NOMO-1 (cell line): ENCODE data around the gene DPRX.

Source experiments
- DNase-seq, 2 experiments: peaks; one replicate each; lab custom pipeline; 2025; ENCODE audit not compliant: unreplicated experiment in 2 of 2; lab: John Stamatoyannopoulos, UW

DPRX gene

GRCh38 chr19:53631949-53632407, at the start of gene DPRX:
Gene DPRX, plus strand, starts transcription at chr19:53631999. Its CDS starts 108 bp downstream, at chr19:53632107.
- no peak for DNase-seq

DNA sequence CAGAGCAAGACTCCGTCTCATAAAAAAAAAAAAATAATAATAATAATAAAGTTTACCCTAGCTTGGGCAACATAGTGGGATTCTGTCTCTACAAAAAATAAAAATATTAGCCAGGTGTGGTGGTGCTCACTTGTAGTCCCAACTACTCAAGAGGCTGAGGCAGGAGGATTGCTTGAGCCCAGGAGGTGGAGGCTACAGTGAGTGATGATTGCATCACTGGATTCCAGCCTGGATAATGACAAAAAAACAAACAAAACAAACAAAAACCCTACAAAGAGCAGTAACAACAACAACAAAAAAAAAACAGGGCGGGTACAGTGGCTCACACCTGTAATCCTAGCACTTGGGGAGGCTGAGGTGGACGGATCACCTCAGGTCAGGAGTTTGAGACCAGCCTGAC, 48.6 kb upstream of the DPRX start:
- DNase-seq: no peak

DNA sequence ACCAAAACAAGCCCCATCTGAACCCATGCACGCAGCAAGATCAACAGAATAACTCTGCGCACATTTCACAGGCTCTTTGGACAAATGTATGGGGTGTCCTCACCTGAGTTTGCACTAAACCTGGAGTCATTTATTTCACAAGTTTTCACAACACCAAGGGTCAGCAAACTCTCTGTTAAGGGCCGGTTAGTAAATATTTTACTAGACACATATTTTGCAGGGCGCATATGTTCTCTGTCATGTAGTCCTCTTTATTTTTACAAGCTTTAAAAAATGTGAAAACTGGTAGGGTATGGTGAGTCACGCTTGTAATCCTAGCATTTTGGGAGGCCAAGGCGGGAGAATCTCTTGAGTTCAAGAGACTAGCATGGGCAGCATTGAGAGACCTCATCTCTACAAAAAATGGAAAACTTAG, 45.5 kb upstream of the DPRX start:
- no peak for DNase-seq

- DNase-seq: no peak
These were observed 36.8 kb upstream of the DPRX start for GRCh38 chr19:53594811-53595509.

- DNase-seq: no peak
These were observed 36.3 kb upstream of the DPRX start for GRCh38 chr19:53595510-53595867.

DNA sequence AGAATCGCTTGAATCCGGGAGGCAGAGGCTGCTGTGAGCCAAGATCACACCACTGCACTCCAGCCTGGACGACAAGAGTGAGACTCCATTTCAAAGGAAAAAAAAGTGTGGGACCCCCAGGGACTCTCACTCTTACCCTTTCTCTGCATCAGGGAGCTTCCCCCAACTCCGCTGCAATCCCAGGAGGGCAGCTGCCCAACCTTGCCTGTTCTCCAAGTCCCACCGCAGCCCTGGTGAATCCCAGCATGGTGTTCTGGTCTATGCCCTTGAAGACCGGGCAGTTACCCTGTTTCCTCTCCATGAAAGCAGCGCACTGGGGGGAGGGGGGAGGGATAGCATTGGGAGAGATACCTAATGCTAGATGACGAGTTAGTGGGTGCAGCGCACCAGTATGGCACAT, 35.7 kb upstream of the DPRX start:
- DNase-seq: no peak

DNA sequence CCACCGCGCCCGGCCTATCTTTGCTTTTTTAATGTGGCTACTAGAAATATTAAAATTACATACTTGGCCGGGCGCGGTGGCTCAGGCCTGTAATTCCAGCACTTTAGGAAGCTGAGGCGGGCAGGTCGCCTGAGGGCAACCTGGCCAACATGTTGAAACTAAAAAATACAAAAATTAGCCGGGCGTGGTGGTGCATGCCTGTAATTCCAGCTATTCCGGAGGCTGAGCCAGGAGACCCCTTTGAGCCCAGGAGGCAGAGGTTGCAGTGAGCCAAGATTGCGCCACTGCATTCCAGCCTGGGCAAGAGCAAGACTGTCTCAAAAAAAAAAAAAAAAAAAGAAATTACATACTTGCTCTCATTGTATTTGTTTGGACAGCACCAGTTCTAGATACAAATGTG, 34.8 kb upstream of the DPRX start:
- no peak for DNase-seq

DNA sequence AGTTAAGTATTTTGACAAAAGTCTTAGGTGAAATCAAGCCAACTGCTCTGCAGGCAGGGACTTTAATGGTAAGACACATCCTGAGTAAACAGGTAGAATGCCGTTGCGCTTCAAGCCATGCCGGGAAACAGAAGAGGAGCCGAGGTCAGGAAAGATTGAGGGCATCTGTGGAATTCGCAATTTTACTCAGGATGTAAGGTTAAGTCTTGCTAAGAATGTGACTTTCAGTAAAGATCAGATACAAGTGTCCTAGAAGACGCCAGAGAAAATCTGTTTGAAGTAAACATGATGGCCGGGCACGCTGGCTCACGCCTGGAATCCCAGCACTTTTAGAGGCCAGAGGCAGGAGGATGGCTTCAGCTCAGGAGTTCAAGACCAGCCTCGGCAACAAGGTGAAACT, 33.4 kb upstream of the DPRX start:
- no peak for DNase-seq

DNA sequence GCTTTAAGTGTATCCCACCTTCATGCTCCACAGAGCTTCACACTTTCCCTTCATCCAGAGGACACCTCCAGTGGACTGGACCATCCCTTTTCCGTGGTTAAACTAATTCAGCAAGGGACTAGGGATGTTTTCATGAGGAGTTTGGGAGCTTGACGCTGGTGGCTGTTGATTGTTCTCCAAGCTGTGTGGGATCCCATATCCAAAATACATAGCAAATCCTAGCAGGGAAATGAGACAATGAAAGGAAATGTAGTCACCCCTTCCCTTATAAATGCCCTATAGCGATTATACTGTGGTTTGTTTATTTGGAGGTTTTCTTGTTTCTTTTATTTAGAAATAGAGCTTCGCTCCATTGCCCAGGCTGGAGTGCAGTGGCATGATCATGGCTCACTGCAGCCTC, 31.6 kb upstream of the DPRX start:
- no peak for DNase-seq

DNA sequence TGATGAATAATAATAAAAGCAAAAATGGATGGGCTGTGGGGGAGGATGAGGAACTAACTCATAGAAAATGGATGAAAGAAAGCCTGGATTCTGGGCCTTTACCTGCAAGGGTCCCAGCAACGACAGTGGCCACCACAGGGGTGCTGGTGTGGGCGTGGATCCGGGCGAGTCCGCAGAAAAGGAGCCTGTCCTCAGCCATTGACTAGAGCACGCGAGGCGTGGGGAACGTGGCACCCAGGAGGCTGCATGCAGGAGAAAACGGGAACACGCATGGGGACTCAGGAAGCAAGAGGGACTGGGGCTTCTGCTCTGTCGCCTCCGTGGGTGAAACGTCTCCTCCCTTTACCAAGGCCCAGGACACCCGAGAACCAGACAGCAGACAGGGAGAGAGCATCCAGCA, 25.8 kb upstream of the DPRX start:
- no peak for DNase-seq

- no peak for DNase-seq
These were observed 23.4 kb upstream of the DPRX start for GRCh38 chr19:53608381-53608780.

DNA sequence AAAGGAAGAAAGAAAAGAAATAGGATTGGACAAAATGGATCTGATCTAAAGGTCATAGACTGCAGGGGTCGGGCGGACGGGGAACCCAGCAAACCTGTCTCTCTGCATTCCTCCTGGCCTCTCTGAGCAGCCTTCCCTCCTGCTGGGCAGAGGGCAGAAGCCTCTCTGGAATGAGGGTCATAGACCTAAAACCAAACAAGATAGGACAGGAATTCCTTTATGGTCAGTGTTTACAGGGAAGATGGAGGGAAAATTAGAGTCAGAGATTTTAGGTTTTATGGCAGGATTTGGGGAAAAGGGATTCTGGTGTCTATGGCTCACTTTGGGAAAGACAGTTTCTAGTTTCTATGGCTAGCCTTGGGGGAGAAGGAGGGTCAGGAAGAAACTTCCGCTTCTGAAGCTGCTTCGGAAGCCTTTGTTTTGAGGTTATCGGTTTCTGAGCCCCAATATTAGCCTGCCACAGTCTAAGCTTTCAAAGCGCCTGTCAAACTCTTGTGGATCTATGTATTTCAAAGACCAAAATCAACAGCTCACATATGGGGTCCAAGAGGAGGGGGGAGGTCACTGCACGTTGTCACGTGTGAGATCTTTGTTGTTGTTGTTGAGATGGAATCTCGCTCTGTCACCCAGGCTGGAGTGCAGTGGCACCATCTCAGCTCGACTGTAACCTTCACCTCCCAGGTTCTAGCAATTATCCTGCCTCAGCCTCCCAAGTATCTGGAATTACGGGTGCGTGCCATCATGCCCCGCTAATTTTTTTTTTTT, 18.9 kb upstream of the DPRX start:
- no peak for DNase-seq

- no peak for DNase-seq
These were observed 9.7 kb upstream of the DPRX start for GRCh38 chr19:53621885-53622740.

DNA sequence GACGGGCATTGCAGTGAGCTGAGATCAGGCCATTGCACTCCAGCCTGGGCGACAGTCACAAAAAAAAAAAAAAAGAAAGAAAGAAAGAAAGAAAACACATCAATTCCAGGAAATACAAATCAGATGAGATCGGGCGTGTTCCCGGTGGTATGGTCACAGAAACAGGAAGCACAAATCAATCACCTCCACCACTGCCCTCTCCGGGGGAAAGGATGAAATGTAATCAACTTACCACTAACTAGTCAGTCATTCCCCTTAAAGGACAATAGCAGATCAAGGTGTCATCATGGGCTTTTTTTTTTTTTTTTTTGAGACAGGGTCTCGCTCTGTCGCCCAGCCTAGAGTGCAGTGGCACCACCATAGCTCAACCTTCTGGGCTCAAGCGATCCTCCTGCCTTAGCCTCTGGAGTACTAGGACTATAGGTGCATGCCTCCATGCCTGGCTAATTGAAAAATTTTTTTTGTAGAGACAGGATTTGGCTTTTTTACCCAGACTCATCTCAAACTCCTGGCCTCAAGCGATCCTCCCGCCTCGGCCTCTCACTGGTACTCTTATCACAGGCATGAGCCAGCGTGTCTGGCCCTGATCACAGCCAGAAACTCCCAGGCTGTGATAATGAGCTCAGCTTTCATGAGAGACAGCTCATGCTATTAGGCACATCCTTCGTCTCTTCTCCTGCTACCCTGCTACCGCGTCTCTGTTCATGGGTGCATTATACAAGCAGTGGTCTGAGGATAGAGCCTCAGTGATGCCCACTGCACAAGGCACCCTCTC, 6.8 kb upstream of the DPRX start:
- DNase-seq: no peak

GRCh38 chr19:53626486-53626885, 5.3 kb upstream of the DPRX start:
- DNase-seq: no peak

GRCh38 chr19:53626976-53627375, 4.8 kb upstream of the DPRX start:
- no peak for DNase-seq

DNA sequence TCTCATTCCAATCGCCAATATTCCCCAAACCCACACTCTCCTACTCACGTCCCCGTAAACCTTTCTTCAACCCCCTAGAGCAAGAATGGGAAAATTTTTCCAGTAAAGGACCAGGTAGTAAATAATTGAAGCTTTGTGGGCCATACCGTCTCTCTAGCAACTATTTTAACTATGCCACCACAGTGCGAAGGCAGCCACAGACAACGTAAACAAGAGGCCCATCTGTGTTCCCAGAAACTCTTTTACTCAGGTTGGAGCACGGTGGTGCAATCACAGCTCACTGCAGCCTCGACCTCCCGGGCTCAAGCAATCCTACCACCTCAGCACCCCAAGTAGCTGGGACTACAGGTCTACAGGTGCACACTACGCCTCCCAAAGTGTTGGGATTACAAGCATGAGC, 3.0 kb downstream of the DPRX start:
- no peak for DNase-seq

DNA sequence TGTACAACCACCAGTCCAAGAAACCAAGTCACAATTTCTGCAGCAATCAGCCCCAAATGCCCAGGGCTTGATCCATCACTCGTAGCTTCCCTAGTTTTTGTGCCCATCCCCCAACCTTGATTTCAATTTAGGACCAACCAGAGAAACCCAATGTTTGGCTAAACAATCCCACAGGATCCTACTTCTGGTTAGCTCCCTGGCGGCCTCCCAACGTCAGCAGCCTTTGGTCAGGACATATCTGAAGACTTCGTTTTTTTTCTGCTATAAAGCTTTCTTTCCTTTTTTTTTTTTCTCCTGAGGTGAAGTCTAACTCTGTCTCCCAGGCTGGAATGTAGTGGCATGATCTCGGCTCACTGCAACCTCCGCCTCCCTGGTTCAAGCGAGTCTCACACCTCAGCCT, 7.7 kb downstream of the DPRX start:
- no peak for DNase-seq

DNA sequence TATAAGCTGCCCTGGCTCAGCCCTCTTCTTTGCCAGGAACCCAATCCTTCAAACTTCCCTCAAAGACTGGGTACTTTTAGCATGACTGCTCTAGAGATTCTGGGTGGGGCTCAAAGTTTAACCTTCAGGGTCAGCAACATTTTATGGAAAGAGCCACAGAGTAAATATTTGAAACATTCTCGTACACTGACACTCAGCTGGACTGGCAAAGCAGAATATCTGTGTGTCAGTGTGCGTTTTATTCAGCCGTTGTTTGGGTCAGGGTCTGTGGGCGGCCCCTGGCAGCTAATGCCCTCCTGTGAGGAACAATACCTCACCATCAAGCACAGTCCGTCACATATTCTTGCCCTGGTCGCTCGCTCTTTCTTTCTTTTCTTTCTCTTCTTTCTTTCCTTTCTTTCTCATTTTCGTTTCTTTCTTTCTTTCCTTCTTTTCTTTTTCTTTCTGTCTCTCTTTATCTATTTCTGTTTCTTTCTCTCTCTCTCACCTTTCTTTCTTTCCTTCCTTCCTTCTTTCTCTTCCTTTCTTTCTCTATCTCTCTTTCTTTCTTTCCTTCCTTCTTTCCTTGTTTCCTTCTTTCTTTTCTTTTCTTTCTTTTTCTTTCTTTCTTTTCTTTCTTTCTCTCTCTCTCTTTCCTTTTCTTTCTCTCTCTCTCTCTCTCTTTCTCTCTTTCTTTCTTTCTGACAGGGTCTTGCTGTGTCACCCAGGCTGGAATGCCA, 10.7 kb downstream of the DPRX start:
- DNase-seq: no peak
